ENCODE results near the gene GNG14.
"Not testable (repeated sequence)": the region's sequence is repeated elsewhere in the genome, so short reads cannot be mapped to it uniquely, and the experiment has no call there.

The GNG14 gene

DNA sequence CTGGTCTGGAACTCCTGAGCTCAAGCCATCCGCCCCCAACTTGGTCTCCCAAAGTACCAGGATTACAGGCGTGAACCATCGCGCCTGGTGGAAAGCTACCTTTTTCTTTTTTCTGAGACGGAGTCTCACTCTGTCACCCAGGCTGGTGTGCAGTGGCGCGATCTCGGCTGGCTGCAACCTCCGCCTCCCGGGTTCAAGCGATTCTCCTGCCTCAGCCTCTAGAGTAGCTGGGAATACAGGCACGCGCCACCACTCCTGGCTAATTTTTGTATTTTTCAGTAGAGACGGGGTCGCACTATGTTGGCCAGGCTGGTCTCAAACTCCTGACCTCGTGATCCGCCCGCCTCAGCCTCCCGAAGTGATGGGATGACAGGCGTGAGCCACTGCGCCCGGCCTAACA, 9.6 kb downstream of the GNG14 start:
- DNase-seq = not testable (repeated sequence)

GRCh38 chr19:12698138-12698537, 10.3 kb downstream of the GNG14 start:
- DNase-seq = no peak

DNA sequence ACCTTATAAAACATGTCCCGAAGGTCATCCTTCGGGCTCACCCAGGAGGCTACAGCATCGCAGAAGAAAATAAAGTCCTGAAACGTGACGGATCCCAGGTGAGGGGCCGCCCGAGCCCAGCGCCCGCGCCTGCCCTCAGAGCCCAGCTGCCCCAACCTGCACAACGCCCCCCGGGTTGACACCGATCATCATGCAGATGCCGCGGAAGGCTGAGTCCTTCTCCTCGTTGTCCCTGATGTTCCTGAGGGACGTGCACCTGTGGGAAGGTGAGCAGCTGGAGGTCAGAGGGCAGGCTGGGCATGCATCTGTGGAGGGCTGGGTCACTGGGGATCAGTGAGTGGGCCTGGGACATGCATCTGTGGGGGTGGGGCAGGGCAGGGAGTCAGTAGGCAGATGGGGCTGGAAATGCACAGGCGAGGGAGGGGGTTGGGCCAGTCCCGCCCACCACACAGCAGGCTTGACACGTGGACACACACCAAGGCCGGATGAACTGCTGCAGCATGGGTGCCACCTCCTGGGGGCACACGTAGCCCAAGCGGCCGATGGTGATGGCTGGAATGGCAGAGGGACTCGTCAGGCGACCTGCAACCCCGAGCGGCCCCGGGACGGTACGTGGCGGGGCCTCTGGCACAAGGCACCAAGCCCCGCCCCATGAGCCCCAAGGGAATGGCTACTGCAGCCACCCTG, 13.9 kb downstream of the GNG14 start:
- no peak for DNase-seq

DNA sequence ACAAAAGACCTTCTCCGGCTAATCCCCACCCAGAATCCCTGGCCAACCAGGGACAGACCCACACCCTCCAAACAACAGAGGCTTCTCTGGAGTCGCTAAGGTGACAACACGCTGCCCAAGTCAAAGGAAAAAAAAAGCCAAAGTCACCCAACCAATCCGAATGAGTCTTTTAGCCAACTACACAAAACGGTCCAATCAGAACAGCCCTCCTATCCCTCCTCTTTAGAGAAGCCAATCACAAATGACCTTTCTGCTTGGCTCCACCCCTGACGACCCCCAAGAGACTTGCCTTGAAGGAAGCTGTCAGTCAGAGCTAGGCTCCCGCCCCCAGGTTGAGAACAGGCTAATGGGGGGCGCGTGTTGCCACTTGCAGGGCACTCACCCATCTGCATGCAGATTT, 15.2 kb downstream of the GNG14 start:
- peak; percentile 14 for DNase-seq

- no peak for DNase-seq
These were observed 17.4 kb downstream of the GNG14 start for GRCh38 chr19:12705169-12705568.

DNA sequence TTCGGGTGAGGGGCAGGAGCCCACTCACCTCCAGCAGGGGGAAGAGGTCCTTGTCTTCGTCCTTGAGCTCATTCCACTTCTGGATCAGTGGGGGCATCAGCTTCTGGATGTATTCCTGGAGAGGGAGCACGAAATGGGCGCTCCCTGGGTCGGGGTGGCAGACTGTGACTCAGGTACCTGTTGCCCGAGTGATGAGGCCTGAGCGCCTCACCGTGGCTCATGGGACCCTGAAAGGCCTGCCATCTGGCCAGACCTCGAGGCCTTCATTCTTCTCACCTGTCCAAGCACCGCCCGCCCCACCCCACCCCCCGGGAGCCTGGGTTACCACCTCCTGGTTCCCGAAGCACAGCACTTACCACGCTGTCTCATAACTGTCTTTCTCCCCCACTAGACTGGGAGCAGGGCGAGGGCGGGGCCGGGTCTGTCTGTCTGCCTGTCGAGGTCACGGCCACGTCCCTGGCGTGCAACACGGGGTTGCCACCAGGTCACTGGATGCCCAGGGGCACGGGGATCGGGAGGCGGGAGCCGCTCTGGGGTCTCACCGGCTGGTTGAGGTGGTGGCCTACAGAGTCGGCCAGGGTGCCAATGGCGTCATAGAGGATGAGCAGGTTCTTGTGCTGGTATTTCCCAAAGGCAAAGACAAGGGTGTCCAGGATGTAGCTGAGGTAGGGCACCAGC, 18.0 kb downstream of the GNG14 start:
- no peak for DNase-seq

GRCh38 chr19:12706332-12706718, 18.5 kb downstream of the GNG14 start:
- no peak for DNase-seq

DNA sequence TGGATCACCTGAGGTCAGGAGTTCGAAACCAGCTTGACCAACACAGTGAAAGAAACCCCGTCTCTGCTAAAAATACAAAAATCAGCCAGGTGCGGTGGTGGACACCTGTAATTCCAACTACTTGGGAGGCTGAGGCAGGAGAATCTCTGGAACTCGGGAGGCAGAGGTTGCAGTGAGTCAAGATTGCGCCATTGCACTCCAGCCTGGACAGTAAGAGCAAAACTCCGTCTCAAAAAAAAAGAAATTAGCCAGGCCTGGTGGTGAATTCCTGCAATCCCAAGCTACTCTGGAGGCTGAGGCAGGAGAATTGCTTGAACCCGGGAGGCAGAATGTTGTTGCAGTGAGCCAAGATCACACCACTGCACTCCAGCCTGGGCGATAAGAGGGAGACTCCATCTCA, 20.8 kb downstream of the GNG14 start:
- no peak for DNase-seq

- no peak for DNase-seq
These were observed 23.4 kb downstream of the GNG14 start for GRCh38 chr19:12711187-12711586.

GRCh38 chr19:12712077-12712476, 24.3 kb downstream of the GNG14 start:
- not testable (repeated sequence) for DNase-seq

DNA sequence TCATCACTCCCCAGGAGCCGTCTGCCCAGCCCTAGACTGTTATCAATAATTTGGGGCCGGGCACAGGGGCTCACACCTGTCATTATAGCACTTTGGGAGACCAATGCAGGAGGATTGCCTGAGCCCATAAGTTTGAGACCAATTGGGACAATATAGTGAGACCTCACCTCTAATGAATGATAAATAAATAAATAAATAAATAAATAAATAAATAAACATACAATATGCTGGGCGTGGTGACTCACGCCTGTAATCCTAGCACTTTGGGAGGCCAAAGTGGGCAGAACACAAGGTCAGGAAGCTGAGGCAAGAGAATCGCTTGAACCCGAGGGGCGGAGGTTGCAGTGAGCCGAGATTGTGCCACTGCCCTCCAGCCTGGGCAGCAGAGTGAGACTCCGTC, 25.5 kb downstream of the GNG14 start:
- DNase-seq = not testable (repeated sequence)

- DNase-seq = no peak
These were observed 27.3 kb downstream of the GNG14 start for GRCh38 chr19:12715102-12715501.

- DNase-seq = no peak
These were observed 28.1 kb downstream of the GNG14 start for GRCh38 chr19:12715929-12716328.

- DNase-seq = no peak
These were observed 32.5 kb downstream of the GNG14 start for GRCh38 chr19:12720296-12720695.

- DNase-seq = no peak
These were observed 33.3 kb downstream of the GNG14 start for GRCh38 chr19:12720851-12721655.

- peak; percentile 51 for DNase-seq
These were observed 34.1 kb downstream of the GNG14 start for GRCh38 chr19:12721656-12722565.

DNA sequence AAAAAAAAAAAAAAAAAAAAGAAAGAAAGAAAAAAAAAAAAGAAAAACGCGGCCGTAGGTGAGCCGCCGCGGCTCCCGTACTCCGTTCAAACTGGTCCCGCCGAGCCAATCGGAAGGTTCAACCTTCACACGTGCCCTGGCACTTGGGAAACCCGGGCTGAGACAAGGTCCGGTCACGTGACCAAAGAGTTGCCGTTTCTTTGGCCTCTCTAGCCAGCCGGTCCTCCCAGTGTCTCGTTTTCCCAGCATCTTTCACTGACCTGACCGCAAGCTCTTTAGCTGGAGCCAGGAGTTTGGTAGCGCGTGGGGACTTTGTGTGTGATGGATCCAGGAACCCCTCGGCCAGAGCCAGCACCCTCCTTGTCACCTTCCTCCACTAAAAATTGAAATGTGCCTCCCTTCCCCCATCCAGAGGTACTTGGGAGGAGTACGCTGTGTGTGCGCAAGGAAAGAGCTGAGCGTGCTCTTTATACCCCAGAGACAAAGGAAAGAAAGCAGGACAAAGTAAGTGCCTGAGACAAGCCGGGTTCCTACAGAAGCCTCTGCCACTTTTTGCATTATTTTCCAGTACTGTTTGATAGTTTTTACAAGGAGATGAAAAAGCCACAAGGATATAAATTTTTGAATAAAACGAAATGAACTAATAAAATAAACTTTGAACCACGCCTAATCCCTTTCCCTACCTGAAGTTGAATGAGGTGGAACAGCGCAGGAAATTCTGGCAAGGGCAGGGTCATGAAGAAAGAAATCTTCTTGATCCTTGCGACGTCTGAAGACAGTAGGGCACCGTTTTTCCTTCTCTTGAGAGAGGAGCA, 35.0 kb downstream of the GNG14 start:
- DNase-seq = peak; percentile 98

- DNase-seq = no peak
These were observed 35.5 kb downstream of the GNG14 start for GRCh38 chr19:12723381-12723640.

- peak; percentile 28 for DNase-seq
These were observed 36.0 kb downstream of the GNG14 start, which contains the start of gene TNPO2 for GRCh38 chr19:12723641-12724426. Gene TNPO2, minus strand, starts transcription at chr19:12723932. Its CDS starts 2,955 bp downstream, at chr19:12720977.

- DNase-seq = not testable (repeated sequence)
These were observed 37.8 kb downstream of the GNG14 start for GRCh38 chr19:12725612-12726011.

- no peak for DNase-seq
These were observed 39.2 kb downstream of the GNG14 start for GRCh38 chr19:12726988-12727316.

Measured in NCI-H226 (cell line).